Gastrocnemius medialis (tissue), 4 donors: Measurements from ENCODE around the gene METTL22.

Experiments used
- POLR2A ChIP-seq, 2 donors: fragments of 450-650 bp; IDR thresholded peaks; one replicate each; pipeline ENCODE4 v1.6.1; 2017; ENCODE audit warnings: antibody characterized with exemption in 2 of 2, mild to moderate bottlenecking in 2 of 2, moderate library complexity in 2 of 2
- TF ChIP-seq, protein P1 (sequence below), 5 experiments: fragments of 450-650 bp in 3 of 5; fragments of 200-600 bp in 2 of 5; sonication (generic) in 2 of 5; IDR thresholded peaks in 4 of 5; conservative IDR thresholded peaks in 1 of 5; 1 replicate in 4 of 5; 2 replicates in 1 of 5; pipeline ENCODE4 v1.5.1; 2016 to 2019; ENCODE audit warnings: antibody characterized with exemption in 5 of 5, mild to moderate bottlenecking in 3 of 5, moderate library complexity in 3 of 5

DNA sequence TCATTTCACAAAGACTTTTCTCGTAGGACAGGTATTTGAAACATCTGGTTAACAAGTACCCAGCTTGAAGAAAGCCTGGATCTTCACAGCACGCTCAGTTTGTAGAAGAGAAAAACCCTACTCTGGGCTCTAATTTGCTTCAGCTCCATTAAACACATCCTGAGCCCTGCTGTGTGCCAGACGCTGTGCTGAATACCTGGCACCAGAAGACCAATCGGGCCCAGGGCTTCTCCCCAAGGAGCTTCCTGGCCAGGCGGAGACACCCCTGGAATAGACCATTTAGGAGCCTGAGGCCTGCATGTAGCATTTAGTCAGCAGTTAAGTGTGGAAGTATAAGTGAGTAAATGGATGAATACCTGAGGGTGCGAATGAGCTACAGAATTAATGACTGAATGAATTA is 44.0 kb downstream of the METTL22 start:
- TF ChIP-seq, protein P1, sequence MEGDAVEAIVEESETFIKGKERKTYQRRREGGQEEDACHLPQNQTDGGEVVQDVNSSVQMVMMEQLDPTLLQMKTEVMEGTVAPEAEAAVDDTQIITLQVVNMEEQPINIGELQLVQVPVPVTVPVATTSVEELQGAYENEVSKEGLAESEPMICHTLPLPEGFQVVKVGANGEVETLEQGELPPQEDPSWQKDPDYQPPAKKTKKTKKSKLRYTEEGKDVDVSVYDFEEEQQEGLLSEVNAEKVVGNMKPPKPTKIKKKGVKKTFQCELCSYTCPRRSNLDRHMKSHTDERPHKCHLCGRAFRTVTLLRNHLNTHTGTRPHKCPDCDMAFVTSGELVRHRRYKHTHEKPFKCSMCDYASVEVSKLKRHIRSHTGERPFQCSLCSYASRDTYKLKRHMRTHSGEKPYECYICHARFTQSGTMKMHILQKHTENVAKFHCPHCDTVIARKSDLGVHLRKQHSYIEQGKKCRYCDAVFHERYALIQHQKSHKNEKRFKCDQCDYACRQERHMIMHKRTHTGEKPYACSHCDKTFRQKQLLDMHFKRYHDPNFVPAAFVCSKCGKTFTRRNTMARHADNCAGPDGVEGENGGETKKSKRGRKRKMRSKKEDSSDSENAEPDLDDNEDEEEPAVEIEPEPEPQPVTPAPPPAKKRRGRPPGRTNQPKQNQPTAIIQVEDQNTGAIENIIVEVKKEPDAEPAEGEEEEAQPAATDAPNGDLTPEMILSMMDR (IDR thresholded peaks at IDR 0.05 in 4 of 5, conservative IDR thresholded peaks at IDR 0.05 in 1 of 5) = no peak
- no peak for TF ChIP-seq POLR2A (IDR thresholded peaks at IDR 0.05)
